ENCODE data around the gene LRRN4. TPM values are rescaled to one million over a fixed set of nuclear protein-coding genes. Genes with fewer than 3 reads are reported as not detected.

Gene LRRN4
- total RNA-seq, 1 experiment from 2014 or later: 0.57 TPM

GRCh38 chr20:6038256-6038655, 15.6 kb downstream of the LRRN4 start:
- no peak for ATAC-seq
- ChIA-PET POLR2A (no interaction called here), CTCF (no interaction called here)
- Histone ChIP-seq H3K27ac (ENCODE audit: low read length) (no peak overlapping the region), H3K4me3 (ENCODE audit: low read depth in 2 of 2, low read length in 2 of 2) (no peak overlapping the region), H3K4me1 (ENCODE audit: control insufficient read depth, insufficient read depth, low read length) (no peaks in the 10 kb centered on the region), H3K9me3 (ENCODE audit: control insufficient read depth, insufficient read depth, low read depth, low read length) (no peaks in the 10 kb centered on the region), H3K36me3 (ENCODE audit: control insufficient read depth, insufficient read depth, low read length) (peaks cover 15% of the 10 kb centered on the region), H3K27me3 (ENCODE audit: control insufficient read depth, insufficient read depth, low read length) (no peaks in the 10 kb centered on the region)
- in situ Hi-C loops (cut with HindIII; ENCODE audit: low pct_unique_long_range_greater_than_20kb, low sequenced_read_pairs) (no loop called here), intact Hi-C loops (cut with micrococcal nuclease; ENCODE audit: unreplicated experiment) (no loop called here)
- TF ChIP-seq, protein P1, sequence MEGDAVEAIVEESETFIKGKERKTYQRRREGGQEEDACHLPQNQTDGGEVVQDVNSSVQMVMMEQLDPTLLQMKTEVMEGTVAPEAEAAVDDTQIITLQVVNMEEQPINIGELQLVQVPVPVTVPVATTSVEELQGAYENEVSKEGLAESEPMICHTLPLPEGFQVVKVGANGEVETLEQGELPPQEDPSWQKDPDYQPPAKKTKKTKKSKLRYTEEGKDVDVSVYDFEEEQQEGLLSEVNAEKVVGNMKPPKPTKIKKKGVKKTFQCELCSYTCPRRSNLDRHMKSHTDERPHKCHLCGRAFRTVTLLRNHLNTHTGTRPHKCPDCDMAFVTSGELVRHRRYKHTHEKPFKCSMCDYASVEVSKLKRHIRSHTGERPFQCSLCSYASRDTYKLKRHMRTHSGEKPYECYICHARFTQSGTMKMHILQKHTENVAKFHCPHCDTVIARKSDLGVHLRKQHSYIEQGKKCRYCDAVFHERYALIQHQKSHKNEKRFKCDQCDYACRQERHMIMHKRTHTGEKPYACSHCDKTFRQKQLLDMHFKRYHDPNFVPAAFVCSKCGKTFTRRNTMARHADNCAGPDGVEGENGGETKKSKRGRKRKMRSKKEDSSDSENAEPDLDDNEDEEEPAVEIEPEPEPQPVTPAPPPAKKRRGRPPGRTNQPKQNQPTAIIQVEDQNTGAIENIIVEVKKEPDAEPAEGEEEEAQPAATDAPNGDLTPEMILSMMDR (IDR thresholded peaks at IDR 0.05): no peak
- TF ChIP-seq TCF7L2 (IDR thresholded peaks at IDR 0.05; ENCODE audit: low read depth, low read length) (no peak), POLR2AphosphoS5 (IDR thresholded peaks at IDR 0.05; ENCODE audit: low read depth, low read length) (no peak), REST (IDR thresholded peaks at IDR 0.05; ENCODE audit: insufficient read depth in 1 of 2, low read depth in 2 of 2, low read length in 1 of 2) (no peak), SIN3A (IDR thresholded peaks at IDR 0.05; ENCODE audit: borderline replicate concordance, insufficient read depth, low read depth, low read length) (no peak)
- DNase-seq (ENCODE audit: low read depth, low spot score): no peak
- no TSS peak for BruUV-seq (replicated peaks)

DNA sequence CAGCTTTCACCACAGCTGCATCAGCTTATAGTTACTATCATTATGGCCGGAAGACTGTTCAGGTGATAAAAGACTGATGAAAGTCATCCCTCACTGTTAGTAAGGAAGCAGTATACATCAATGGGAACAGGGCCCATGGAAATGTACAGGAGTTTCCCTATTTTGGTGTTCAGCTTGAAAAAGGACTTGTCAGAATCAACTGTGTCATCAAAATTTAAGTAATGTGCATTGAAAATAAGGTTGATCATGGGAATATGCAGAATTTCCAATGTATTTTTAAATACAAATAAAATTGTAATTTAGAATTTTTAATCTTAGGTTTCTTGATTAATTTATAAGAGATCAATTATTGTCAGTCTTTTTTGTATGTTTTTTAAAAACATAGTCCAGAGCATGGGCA, 16.8 kb downstream of the LRRN4 start:
- Histone ChIP-seq H3K27me3 (ENCODE audit: control insufficient read depth, insufficient read depth, low read length) (no peaks in the 10 kb centered on the region), H3K27ac (ENCODE audit: low read length) (no peak overlapping the region), H3K4me1 (ENCODE audit: control insufficient read depth, insufficient read depth, low read length) (no peaks in the 10 kb centered on the region), H3K4me3 (ENCODE audit: low read depth in 2 of 2, low read length in 2 of 2) (no peak overlapping the region), H3K36me3 (ENCODE audit: control insufficient read depth, insufficient read depth, low read length) (peaks cover 15% of the 10 kb centered on the region), H3K9me3 (ENCODE audit: control insufficient read depth, insufficient read depth, low read depth, low read length) (no peaks in the 10 kb centered on the region)
- CTCF ChIA-PET: no interaction called here
- BruUV-seq (replicated peaks): no TSS peak
- no peak for DNase-seq (ENCODE audit: low read depth, low spot score)
- in situ Hi-C loops (cut with HindIII; ENCODE audit: low pct_unique_long_range_greater_than_20kb, low sequenced_read_pairs): no loop called here
- POLR2A ChIA-PET: no interaction called here
- no peak for ATAC-seq
- TF ChIP-seq POLR2AphosphoS5 (IDR thresholded peaks at IDR 0.05; ENCODE audit: low read depth, low read length): no peak
- TF ChIP-seq SIN3A (IDR thresholded peaks at IDR 0.05; ENCODE audit: borderline replicate concordance, insufficient read depth, low read depth, low read length): no peak
- no peak for TF ChIP-seq REST (IDR thresholded peaks at IDR 0.05; ENCODE audit: insufficient read depth in 1 of 2, low read depth in 2 of 2, low read length in 1 of 2)
- TF ChIP-seq TCF7L2 (IDR thresholded peaks at IDR 0.05; ENCODE audit: low read depth, low read length): no peak
- TF ChIP-seq, protein P1 (IDR thresholded peaks at IDR 0.05): no peak
- intact Hi-C loops (cut with micrococcal nuclease; ENCODE audit: unreplicated experiment): no loop called here

All from Panc1 (cell line).